HG02981 (cell line): ENCODE measurements around the gene TOMM6.
"Not testable (repeated sequence)": the region's sequence is repeated elsewhere in the genome, so short reads cannot be mapped to it uniquely, and the experiment has no call there.

ENCODE experiments used
- ATAC-seq: cut with Tn5 transposase; IDR thresholded peaks from one replicate; pipeline ENCODE4 v1.9.1; 2021; ENCODE audit warnings: mild to moderate bottlenecking, moderate library complexity; ENCODE audit not compliant: unreplicated experiment

TOMM6 gene

DNA sequence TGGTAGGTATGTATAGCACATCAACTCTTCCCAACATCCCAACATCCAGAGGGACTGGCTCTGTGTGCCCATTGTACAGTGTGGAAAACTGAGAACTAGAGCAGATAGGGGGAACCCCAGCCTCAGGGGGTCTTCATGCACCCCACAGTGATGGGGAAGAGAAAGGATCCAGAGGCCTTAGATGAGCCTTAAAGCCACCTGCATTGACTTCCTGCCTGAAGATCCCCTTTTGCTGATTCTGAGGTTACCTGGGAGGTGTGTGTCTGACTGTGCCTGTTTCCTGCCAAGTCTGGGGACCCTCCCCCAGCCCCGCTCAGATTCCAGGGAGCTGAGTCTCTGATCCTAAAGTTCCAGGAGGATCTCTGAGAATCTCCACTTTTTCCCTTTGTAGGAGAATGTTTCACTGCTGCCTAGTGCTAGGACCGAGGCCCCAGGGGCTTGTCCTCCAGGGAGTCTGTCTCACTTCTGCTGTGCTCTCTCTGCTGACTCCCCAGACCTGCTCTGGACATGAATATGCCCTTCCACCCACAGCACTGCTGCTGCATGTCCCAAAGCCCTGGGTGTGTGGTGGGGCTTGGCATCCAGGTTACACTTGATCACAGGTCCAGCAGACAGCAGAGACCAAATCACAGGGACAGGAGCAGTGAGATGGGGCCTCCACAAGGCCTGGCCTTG, 27.5 kb upstream of the TOMM6 start:
- no peak for ATAC-seq

DNA sequence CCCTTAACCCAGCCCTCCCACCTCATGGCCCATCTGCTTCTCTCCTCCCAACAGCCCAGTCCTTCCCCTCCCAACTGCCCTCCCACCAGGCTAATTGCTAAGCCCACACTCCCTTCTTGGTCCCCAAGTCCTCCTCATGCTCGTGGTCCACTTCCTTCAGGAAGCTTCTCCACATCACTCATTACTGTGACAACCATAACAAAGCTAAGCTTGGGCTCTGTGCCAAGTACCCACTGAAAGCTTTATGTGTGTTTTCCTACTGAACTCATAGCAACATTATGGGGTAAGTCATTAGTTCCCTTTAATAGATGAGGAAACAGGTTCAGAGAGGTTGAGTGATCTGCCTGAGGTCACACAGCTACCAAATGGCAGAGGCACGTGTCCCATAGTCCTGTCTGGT, 24.0 kb upstream of the TOMM6 start:
- no peak for ATAC-seq

DNA sequence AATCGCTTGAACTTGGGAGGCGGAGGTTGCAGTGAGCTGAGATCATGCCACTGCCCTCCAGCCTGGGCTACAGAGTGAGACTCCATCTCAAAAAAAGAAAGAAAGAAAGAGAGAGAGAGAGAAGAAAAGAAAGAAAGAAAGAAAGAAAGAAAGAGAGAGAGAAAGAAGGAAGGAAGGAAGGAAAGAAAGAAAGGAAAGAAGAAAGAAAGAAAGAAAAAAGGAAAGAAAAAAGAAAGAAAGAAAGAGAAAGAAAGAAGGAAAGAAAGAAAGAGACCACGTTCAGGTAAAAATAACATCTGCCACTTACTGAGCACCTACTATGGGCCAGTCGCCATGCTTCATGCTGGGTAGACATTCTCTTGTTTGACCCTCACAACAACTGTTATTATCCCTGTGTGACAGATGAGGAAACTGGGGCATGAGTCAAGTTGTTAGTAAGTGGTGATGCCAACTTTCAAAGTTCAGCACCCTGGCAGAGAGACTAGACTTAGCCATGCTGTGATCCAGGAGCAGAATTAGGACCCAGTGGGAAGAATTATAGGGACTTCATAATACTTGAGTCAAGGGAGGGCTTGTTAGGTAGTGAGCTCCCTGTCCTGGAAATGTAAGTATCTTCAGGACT, 21.3 kb upstream of the TOMM6 start:
- ATAC-seq = not testable (repeated sequence)

DNA sequence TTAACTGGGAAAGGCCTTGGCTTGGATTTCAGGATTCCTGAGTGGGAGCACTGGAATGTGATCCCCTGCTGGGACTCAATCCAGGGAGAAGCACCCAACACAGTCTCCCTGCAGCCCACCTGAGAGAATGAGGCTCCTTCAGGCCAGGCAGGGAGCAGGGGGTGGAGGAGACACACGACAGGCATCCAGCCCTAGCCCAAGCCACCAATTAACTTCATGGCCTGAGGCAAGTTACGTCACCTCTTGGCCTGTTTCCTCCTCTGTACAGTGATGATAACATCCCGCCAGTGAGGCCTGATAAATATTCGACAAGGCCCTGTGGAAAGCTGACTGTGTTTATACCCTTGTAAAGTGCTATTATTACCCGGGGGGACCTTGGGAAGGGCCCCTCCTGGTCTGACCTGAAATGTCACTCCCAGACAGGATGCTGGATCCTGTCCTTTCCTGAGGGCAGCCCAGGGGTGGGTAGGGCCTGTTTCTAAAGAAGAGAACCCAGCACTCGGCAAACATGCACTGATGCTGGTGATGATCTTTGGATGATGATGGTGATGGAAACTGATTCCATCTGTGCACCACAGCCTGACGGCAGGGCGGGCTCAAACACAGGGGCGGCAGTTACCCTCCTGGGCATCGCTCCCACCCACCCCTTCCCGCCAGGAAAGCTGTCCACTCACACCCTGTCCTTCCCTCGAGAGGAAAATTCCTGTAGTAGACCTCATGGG, 20.2 kb upstream of the TOMM6 start:
- ATAC-seq = no peak

DNA sequence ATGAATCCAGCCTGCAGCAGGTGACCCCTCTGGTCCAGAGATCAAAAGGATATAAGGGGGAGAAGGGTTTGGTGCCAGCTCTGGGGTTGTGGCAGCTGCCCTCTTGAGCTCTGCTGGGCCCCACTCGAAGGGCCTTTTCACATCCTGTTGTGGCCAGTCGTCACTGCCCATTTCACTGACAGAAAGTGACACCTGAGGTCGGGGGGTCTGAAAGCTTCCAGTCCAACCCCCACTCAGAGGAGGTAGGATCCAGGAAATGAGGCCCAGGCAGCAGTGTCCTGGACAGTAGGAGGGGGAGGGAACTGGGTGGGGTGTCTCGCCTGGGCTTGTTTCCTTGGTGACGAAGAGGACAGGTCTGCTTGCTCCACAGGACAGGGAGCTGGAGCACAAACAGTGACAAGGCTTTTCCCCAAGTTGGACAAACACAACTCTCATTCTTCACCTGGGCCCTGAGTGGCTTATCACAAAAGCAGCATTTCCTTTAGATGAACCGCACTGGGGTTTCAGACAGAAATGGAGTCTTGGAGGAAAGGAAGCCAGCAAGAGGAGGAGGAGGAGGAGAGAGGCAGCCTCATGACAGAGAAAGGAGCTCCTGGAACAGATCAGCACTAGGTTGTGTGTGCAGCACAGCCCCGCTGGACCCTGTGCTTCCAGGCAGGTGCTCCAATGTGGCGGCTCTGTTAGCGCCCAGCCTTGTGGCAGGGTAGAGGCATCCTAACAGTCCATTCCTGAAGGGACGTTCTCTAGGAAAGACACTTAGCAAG, 18.8 kb upstream of the TOMM6 start:
- no peak for ATAC-seq

DNA sequence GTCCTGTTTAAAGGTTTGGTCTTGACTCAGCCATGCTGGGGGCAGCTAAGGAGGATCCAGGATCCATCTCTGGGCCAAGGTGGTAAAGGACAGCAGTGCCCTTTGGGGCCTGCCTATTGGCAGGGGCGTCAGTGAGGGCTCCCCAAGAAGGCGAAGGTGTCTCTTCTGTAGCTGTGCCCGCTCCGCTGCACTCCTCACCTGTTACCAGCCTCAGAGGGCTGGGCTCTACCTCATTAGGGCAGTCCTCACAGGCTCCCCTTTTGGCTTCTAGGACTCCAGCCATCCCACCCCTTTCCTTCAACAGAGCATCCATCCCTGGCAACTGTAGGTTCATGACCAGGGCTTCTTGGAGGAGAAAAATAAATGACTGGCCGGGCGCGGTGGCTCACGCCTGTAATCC, 18.1 kb upstream of the TOMM6 start:
- ATAC-seq = no peak

DNA sequence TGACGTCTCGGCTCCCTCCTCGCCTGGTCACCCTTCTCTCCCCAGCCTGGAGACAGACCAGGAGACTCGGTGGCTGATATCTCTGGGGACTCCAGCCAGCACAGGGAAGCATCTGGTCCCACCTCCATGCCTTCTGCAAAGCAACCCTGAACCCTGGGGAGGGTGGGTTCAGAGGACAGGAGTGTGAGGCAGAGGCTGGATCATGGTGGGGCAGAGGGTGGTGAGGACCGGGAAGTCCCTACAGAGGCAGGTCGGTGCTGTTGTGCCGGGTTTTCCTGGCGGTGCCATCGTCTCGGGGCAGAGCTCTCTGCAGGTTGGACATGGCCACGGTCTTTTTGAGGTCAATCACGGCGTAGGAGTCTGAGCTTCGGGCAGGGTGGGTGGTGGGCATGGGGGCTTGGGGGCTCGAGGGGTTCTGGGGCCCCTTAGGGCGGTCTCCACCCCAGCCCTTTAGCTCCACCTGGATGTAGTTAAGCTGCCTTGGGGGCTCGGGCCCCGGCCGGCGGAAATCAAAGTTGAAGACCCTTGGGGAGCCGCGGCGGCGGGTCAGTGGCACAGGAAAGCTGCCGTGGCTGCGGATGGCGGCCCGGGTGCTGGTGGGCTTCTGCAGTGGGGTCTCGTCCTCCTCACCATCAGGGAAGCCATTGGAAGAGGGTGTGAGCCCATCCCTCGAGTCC, 17.0 kb upstream of the TOMM6 start:
- ATAC-seq = no peak

DNA sequence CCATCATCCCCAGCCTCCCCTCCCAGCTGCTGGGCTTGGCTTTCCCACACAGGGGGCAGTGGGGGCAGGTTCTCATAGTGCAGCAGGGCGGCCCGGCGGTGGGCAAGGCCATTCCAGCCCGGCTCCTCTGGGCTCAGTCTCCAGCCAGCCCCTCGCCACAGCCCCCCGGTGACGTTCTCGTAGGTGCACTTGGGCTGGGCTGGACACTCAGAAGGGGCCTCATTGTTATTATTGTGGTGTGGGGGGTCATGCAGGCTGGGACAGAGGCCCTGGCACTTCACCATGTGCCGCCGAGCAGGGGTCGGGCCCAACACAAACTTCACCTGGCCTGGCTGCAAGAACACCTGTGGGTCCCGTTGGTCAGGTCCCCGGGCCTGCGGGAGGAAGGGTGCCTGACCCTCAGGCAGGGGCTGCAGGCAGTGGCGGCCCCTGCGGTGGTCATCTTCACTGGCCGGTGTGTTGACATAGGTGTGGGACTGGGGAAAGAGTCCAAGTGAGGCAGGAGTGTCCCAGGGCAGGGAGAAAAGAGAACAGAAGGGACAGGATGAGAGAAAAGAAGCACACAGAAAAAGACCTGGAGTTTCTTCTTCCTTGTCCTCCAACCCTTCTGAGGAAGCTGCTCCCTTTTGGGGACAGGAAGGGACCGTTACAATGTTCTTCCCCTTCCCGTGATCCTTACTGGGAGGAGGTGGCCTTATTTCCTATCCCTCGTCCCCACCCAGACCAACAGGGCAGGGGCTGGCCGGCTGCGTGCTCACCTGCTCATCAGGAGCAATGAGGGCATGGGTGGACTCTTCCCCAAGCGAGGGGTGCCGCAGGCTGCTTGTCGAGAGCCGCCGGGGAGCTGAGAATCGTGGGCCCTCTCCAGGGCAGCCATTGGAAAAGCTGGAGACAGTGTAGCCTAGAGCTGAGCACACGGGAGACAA, 16.2 kb upstream of the TOMM6 start:
- no peak for ATAC-seq

DNA sequence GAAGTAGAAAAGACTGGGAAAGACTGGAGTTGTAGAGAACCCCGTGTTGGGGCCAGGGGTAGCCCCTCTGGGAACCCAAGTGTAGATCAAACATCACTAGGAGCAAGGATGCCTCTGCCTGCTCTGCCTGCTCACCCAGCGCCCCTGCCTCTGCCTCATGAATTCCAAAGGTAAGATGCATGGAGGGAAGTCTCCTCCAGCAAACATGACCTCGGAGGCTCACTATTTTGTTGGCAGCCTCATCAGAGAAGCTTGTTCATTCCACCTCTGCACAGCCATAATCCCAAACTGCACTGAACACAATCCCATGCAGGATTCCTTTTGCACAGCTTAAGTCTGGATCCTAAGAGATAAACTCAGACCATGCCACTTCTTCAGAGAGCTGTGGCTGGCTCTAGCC, 12.7 kb upstream of the TOMM6 start:
- no peak for ATAC-seq

DNA sequence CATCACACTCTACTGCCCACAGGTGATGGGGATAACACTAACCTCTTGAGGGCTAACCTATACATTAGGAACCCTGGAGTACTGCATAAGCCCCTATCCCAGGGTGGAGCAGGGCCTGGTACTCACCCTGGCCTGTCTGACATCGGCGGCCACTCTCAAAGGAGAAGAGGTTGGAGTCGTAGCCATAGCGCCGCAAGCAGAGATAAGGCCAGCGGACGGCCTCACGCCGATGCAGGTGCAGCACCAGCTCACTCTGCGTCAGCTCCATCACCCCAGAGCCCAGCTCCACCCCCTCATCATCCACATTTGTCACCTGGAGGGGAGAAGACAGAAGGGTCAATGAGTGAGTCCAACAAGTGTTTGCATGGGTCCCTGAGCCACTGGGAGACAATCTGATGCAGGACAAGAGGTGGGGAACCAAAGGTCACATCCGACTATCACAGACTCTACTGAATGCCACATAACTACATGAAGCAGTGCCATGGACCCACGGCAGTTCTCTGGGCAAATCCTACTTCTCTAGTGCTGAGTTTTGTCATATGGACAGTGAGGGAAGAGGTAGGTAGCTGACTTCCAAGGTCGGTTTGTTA, 12.1 kb upstream of the TOMM6 start:
- ATAC-seq = no peak

DNA sequence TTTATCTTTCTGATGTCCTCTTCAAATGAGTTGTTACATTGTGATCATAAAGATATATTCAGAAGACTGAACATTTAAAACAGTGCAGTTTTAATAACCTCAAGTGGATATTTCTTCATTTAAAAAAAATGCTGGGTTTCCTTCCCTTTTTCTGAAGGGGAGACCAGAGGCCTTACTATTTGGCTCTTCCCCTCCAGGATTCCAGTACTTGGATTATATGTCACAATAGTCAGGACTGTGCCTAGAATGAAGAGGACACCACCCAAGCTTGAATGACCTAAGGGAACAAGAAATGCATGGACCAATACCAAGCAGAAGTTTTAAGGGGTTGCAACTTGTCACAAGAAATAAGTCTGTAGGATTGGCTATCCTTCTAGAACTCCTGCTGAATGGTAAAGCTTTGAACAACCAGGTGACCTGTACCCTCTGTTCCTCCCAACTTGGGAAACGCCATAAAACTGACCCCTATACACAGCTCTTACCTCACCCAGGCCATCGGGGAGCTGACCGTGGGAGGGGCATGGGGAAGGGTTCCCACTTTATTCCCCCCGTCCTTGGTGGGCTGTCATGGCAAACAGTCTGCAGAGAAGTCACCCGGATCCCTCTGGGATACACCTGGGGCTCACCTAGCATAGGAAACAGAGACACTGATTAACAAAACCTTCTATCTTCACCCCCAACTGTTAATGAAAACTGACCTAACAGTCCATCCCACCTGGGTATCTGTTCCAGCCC, 9.8 kb upstream of the TOMM6 start:
- no peak for ATAC-seq

DNA sequence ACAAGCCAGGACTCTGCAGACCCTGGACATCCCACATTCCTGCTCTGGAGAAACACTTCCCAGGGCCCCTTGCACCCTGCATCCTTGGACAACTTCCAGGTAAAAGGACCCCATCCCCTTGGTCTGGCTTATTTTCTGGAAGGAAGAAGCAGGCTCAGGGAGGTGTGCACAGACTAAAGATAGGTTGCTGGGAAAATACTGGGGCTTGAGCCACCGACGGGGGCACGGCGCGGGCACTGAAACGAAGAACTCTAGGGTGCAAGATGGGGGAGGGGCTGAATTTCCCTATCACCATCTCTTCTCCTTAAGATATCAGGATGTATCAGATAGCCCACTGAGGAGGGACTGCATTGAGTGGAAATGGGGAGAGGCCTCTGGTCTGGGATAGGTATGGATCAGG, 8.6 kb upstream of the TOMM6 start:
- no peak for ATAC-seq

DNA sequence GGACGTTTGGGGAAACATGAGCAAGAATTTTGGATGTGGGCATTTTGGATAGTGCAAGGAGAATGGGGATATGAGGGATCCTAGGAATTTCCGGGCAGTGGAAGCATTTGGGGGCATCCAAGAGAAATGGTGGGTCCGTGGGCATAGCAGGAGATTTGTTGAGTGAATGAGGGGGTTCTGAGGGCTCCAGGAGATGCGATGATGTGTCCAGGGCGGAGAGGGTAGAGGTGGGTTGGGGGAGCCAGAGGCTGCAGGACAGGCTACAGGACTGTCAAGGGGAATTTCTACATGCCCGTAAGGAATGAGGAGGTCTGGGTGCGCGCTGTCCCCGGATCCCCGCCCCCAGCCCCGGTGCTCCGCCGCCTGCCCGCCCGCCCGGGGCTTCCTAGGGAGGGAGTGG, 8.2 kb upstream of the TOMM6 start:
- ATAC-seq = peak; percentile 7

DNA sequence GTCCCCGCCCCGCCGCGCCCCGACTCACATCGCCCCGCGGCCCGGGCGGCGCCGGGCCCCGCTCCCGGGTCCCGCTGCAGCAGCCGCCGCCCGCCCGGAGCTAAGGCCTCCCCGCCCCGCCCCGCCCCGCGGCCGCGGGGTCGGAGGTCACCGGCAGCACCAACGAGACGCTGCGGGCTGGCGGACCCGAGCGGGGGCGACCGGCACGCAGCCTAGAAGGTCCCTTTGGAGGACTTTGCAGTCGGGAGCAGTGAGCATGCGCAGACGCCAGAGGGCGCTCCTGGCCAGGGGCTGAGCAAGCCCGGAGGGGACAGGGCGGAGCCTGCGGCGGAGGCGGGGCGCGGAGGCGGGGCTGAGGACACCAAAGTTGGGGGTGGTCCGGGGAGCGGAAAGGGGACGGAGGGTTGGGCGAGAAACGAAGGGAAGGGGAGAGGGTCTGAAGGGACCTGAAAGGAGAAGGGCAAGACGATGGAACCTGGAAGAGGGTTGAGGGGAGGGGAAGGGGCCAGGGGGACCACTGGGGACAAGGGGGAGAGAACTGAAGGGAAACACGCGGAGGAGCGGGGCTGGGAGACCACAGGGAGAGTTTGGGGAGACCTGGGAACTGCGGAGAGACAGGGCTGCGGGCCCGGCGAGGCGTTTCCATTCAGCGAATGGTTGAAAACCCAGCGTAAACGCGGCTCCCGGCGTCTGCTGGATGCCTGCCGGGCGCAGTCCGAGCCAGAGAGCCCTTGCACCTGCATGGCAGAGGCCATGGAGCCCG, 7.5 kb upstream of the TOMM6 start, which contains the start of gene FRS3:
FRS3 (minus strand) TSS at position 113 of the 763 bp plus-strand sequence. CDS start 2,913 bp downstream, outside the sequence.
- ATAC-seq = peak; percentile 95

DNA sequence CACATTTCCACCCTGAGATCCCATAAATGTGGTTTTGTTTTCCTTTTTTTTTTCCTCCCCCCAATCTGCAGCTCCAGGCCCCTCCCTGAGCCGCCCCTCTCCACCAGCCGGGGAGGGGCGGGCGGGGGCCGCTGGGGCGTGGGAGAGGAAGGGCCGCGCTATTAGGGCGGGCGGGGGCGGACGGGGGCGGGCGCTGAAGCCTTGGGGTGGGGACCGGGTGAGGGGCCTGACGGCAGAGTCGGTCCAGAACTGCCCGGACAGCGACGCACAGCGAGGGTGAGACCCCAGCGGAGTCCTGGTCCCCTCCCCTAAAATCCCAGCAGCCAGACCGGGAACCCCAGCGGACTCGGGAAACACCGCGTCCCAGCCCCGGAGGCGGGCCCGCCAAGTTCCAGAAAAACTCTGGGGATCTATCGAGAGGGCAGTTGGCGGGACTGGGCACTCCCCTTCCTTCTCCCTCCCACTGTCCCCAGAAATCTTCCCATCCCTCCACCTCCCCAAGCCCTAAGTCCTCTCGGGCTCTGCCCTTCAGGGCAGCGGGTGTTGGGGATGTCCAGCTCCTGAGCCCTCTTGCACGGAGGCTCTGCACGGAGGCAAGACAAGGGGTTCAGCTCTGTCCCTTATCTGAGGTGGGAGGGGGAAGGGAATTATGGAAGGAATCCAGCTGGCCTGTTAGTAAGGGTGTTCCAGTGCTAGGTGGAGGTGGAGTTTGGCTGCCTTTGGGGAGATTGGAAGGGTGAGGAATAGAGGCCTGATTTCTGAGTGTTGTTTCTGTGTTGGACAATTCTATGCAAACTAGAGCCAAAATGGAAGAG, 6.7 kb upstream of the TOMM6 start, which contains the start of gene PRICKLE4:
PRICKLE4 (plus strand) TSS at position 232 of the 815 bp plus-strand sequence. CDS start 2,692 bp downstream, outside the sequence.
- ATAC-seq = no peak

DNA sequence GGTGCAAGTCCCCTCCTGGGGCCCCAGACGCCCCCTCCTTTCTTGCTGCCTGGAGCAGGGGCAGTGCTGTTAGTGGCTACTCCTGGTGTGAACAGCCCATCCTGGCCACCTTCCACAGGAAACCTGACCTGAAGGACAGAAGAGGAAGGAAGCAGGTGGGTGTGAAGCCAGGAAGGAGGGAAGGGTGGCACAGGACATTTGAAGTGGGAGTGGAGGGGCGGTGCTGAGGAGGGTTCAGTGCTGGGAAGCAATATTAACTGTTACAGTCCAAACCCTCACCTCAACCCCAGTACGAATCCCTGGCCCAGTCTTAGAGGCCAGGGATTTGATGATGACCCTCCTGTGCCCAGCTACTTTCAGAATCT, 6.1 kb upstream of the TOMM6 start:
- ATAC-seq = no peak
